ENCODE results near the gene EEF1A2.

Gene EEF1A2

DNA sequence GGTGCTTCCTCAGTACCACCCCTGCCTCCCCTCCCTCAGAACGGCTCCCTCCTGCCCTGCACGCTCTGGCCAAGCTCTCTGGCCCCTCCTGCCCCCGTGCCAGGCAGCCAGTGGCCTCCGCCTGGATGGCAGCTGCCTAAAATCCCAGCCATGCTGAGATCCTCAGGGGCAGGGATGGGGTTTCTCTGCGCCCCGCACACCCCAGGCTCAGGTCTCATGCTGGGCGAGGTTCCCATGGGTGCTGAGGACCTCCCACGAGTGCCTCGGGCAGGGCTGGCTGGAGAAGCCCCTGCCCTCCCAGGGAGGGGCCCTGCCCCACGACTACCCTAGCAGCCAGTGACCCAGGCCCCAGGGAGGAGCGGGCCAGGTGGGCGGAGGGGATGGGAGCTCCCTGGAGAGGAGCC lies 35.5 kb upstream of the EEF1A2 start:
- Histone ChIP-seq H3K27me3 (ENCODE audit: control insufficient read depth, low read length) (no peaks in the 10 kb centered on the region), H3K4me2 (ENCODE audit: low read length) (no peak overlapping the region), H3K36me3 (ENCODE audit: control insufficient read depth, low read length) (no peaks in the 10 kb centered on the region), H4K20me1 (ENCODE audit: control insufficient read depth, insufficient read depth, low read depth, low read length) (no peaks in the 10 kb centered on the region), H3K9me3 (ENCODE audit: control insufficient read depth, insufficient read depth, low read length) (no peaks in the 10 kb centered on the region), H3K9me2 (replicated peaks; ENCODE audit: control insufficient read depth, low read length) (no peaks in the 10 kb centered on the region), H3F3A (ENCODE audit: control insufficient read depth, insufficient read depth) (no peaks in the 10 kb centered on the region), H3K79me2 (ENCODE audit: control insufficient read depth, low read length) (no peaks in the 10 kb centered on the region), H3K4me1 (ENCODE audit: control insufficient read depth, low read length) (peaks cover 25% of the 10 kb centered on the region), H3K27ac (ENCODE audit: low read depth, low read length) (no peak overlapping the region), H3K4me3 (ENCODE audit: low read length) (no peak overlapping the region)
- TF ChIP-seq, protein P1, sequence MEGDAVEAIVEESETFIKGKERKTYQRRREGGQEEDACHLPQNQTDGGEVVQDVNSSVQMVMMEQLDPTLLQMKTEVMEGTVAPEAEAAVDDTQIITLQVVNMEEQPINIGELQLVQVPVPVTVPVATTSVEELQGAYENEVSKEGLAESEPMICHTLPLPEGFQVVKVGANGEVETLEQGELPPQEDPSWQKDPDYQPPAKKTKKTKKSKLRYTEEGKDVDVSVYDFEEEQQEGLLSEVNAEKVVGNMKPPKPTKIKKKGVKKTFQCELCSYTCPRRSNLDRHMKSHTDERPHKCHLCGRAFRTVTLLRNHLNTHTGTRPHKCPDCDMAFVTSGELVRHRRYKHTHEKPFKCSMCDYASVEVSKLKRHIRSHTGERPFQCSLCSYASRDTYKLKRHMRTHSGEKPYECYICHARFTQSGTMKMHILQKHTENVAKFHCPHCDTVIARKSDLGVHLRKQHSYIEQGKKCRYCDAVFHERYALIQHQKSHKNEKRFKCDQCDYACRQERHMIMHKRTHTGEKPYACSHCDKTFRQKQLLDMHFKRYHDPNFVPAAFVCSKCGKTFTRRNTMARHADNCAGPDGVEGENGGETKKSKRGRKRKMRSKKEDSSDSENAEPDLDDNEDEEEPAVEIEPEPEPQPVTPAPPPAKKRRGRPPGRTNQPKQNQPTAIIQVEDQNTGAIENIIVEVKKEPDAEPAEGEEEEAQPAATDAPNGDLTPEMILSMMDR (IDR thresholded peaks at IDR 0.05; ENCODE audit: low read depth, low read length, poor library complexity, severe bottlenecking): no peak
- no peak for TF ChIP-seq EZH2phosphoT487 (IDR thresholded peaks at IDR 0.05; ENCODE audit: borderline replicate concordance, low read length)

DNA sequence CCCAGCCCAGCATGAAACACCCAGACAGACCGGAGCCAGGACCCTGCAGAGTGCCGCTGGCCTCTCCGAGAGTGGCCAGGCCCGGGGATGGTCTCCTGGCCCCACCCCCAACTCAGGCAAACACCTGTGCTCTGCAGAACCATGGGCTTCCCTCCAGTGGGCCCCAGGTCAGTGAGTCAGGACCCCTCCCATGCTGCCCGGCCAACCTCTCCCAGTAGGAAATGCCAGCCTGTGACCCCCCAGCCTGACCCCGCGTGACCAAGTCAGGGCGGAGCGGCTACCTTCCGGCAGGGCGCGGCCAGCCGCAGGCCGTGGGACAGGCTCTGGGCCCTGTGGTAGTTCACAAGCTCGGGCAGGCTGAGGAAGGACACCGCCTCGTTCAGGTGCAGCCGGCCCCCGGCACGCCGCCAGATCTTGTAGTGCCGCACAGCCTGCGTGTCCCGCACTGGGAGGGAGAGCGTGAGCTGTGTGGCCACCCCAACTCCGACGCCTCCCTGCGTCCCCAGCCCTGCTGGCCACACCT lies 35.0 kb upstream of the EEF1A2 start:
- no peak for TF ChIP-seq EZH2phosphoT487 (IDR thresholded peaks at IDR 0.05; ENCODE audit: borderline replicate concordance, low read length)
- TF ChIP-seq, protein P1 (IDR thresholded peaks at IDR 0.05; ENCODE audit: low read depth, low read length, poor library complexity, severe bottlenecking): no peak
- H3K79me2 ChIP-seq (ENCODE audit: control insufficient read depth, low read length): no peaks in the 10 kb centered on the region
- H3K4me3 ChIP-seq (ENCODE audit: low read length): no peak overlapping the region
- no peaks in the 10 kb centered on the region for H3K36me3 ChIP-seq (ENCODE audit: control insufficient read depth, low read length)
- no peaks in the 10 kb centered on the region for H3F3A ChIP-seq (ENCODE audit: control insufficient read depth, insufficient read depth)
- H3K27me3 ChIP-seq (ENCODE audit: control insufficient read depth, low read length): peaks cover 4% of the 10 kb centered on the region
- H3K9me3 ChIP-seq (ENCODE audit: control insufficient read depth, insufficient read depth, low read length): no peaks in the 10 kb centered on the region
- no peak overlapping the region for H3K4me2 ChIP-seq (ENCODE audit: low read length)
- H3K9me2 ChIP-seq (replicated peaks; ENCODE audit: control insufficient read depth, low read length): no peaks in the 10 kb centered on the region
- H3K27ac ChIP-seq (ENCODE audit: low read depth, low read length): no peak overlapping the region
- H4K20me1 ChIP-seq (ENCODE audit: control insufficient read depth, insufficient read depth, low read depth, low read length): no peaks in the 10 kb centered on the region
- peaks cover 24% of the 10 kb centered on the region for H3K4me1 ChIP-seq (ENCODE audit: control insufficient read depth, low read length)

DNA sequence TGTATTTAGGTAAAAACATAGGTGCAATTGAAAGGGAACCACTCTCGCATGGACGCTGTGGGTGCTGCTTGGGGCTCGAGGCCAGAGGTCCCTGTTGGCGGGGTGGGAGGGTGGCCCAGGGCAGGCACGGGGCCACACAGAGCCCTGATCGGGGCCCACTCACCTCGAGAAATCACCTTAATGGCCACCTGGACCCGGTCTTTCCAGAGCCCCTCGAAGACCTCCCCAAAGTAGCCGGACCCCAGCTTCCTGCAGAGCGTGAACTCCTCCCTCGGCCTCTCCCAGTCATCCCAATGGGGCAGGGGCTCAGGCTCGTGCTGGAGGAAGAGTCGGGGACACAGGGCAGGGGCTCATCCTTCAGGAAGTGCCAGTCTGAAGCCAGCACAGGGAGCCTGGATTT lies 34.5 kb upstream of the EEF1A2 start:
- H4K20me1 ChIP-seq (ENCODE audit: control insufficient read depth, insufficient read depth, low read depth, low read length): no peaks in the 10 kb centered on the region
- no peaks in the 10 kb centered on the region for H3K36me3 ChIP-seq (ENCODE audit: control insufficient read depth, low read length)
- H3K9me3 ChIP-seq (ENCODE audit: control insufficient read depth, insufficient read depth, low read length): no peaks in the 10 kb centered on the region
- peaks cover 19% of the 10 kb centered on the region for H3K4me1 ChIP-seq (ENCODE audit: control insufficient read depth, low read length)
- H3K27me3 ChIP-seq (ENCODE audit: control insufficient read depth, low read length): peaks cover 9% of the 10 kb centered on the region
- H3K4me3 ChIP-seq (ENCODE audit: low read length): no peak overlapping the region
- H3K27ac ChIP-seq (ENCODE audit: low read depth, low read length): no peak overlapping the region
- H3F3A ChIP-seq (ENCODE audit: control insufficient read depth, insufficient read depth): no peaks in the 10 kb centered on the region
- H3K9me2 ChIP-seq (replicated peaks; ENCODE audit: control insufficient read depth, low read length): no peaks in the 10 kb centered on the region
- H3K79me2 ChIP-seq (ENCODE audit: control insufficient read depth, low read length): no peaks in the 10 kb centered on the region
- TF ChIP-seq, protein P1 (IDR thresholded peaks at IDR 0.05; ENCODE audit: low read depth, low read length, poor library complexity, severe bottlenecking): no peak
- no peak for TF ChIP-seq EZH2phosphoT487 (IDR thresholded peaks at IDR 0.05; ENCODE audit: borderline replicate concordance, low read length)
- no peak overlapping the region for H3K4me2 ChIP-seq (ENCODE audit: low read length)
